Measurements from ENCODE around the gene PARD3B. TPM values are rescaled to one million over a fixed set of nuclear protein-coding genes. Genes with fewer than 3 reads are reported as not detected.

Gene PARD3B
- total RNA-seq, 1 donor from 2014 or later: not detected

- ChIA-PET CTCF (interaction anchor here (1.3 kb wide), 1 partner anchor 131 kb away, joined by 3 read pairs; no protein-coding TSS in a partner anchor), POLR2A (no interaction called here)
- DNase-seq: no peak
- ATAC-seq (ENCODE audit: low read depth): no peak
- no peak for TF ChIP-seq CTCF (IDR thresholded peaks at IDR 0.05)
- H3K36me3 Mint-ChIP-seq (ENCODE audit: low read depth): no peaks in the 10 kb centered on the region
- H3K4me3 Mint-ChIP-seq: no peak overlapping the region
- no peaks in the 10 kb centered on the region for H3K9me3 Mint-ChIP-seq
- H3K27me3 Mint-ChIP-seq: no peaks in the 10 kb centered on the region
- H3K4me1 Mint-ChIP-seq: peaks cover 16% of the 10 kb centered on the region
- no peak overlapping the region for H3K27ac Mint-ChIP-seq
- intact Hi-C loops (cut with micrococcal nuclease): no loop called here
Observed at GRCh38 chr2:205543937-205544702, 998.8 kb downstream of the PARD3B start.

- no peak for TF ChIP-seq CTCF (IDR thresholded peaks at IDR 0.05)
- POLR2A ChIA-PET: no interaction called here
- Mint-ChIP-seq H3K4me1 (peaks cover 7% of the 10 kb centered on the region), H3K4me3 (no peak overlapping the region), H3K27me3 (peaks cover 3% of the 10 kb centered on the region), H3K27ac (no peak overlapping the region), H3K9me3 (no peaks in the 10 kb centered on the region), H3K36me3 (ENCODE audit: low read depth) (no peaks in the 10 kb centered on the region)
- CTCF ChIA-PET: no interaction called here
- DNase-seq: no peak
- ATAC-seq (ENCODE audit: low read depth): no peak
- intact Hi-C loops (cut with micrococcal nuclease): no loop called here
Observed at GRCh38 chr2:205545971-205546816, 1000.9 kb downstream of the PARD3B start.

GRCh38 chr2:205555566-205556230 lies 1010.4 kb downstream of the PARD3B start:
- intact Hi-C loops (cut with micrococcal nuclease): no loop called here
- H3K9me3 Mint-ChIP-seq: no peaks in the 10 kb centered on the region
- ATAC-seq (ENCODE audit: low read depth): no peak
- ChIA-PET CTCF (no interaction called here), POLR2A (no interaction called here)
- no peak overlapping the region for H3K27ac Mint-ChIP-seq
- H3K4me1 Mint-ChIP-seq: no peaks in the 10 kb centered on the region
- H3K36me3 Mint-ChIP-seq (ENCODE audit: low read depth): no peaks in the 10 kb centered on the region
- no peak for TF ChIP-seq CTCF (IDR thresholded peaks at IDR 0.05)
- H3K27me3 Mint-ChIP-seq: peaks cover 2% of the 10 kb centered on the region
- DNase-seq: no peak
- H3K4me3 Mint-ChIP-seq: no peak overlapping the region

- ChIA-PET CTCF (no interaction called here), POLR2A (no interaction called here)
- H3K27ac Mint-ChIP-seq: no peak overlapping the region
- H3K9me3 Mint-ChIP-seq: no peaks in the 10 kb centered on the region
- H3K4me1 Mint-ChIP-seq: no peaks in the 10 kb centered on the region
- no peak for ATAC-seq (ENCODE audit: low read depth)
- no peak overlapping the region for H3K4me3 Mint-ChIP-seq
- no peak for DNase-seq
- no peak for TF ChIP-seq CTCF (IDR thresholded peaks at IDR 0.05)
- intact Hi-C loops (cut with micrococcal nuclease): no loop called here
- H3K27me3 Mint-ChIP-seq: peaks cover 2% of the 10 kb centered on the region
- H3K36me3 Mint-ChIP-seq (ENCODE audit: low read depth): no peaks in the 10 kb centered on the region
Observed at GRCh38 chr2:205556357-205556756, 1011.1 kb downstream of the PARD3B start.

Data from activated B cell treated with CpG ODN at 0.5 μM for 24 hours (primary cell).